ENCODE data around the gene FAM43A. TPM values are rescaled to one million over a fixed set of nuclear protein-coding genes. Genes with fewer than 3 reads are reported as not detected.

The FAM43A gene
- total and polyA plus RNA-seq, 9 of the 15 experiments (the other 6 are each of a cell fraction or from before 2014, with no cell fraction given): 0.03 to 1.2 (median 0.21) TPM

GRCh38 chr3:194647747-194648146 is 37.9 kb upstream of the FAM43A start:
- POLR2A ChIA-PET: interaction anchor here (0.8 kb wide), 1 partner anchor 11 kb away, joined by 3 read pairs; no protein-coding TSS in a partner anchor
- TF ChIP-seq, protein P1, sequence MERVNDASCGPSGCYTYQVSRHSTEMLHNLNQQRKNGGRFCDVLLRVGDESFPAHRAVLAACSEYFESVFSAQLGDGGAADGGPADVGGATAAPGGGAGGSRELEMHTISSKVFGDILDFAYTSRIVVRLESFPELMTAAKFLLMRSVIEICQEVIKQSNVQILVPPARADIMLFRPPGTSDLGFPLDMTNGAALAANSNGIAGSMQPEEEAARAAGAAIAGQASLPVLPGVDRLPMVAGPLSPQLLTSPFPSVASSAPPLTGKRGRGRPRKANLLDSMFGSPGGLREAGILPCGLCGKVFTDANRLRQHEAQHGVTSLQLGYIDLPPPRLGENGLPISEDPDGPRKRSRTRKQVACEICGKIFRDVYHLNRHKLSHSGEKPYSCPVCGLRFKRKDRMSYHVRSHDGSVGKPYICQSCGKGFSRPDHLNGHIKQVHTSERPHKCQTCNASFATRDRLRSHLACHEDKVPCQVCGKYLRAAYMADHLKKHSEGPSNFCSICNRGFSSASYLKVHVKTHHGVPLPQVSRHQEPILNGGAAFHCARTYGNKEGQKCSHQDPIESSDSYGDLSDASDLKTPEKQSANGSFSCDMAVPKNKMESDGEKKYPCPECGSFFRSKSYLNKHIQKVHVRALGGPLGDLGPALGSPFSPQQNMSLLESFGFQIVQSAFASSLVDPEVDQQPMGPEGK (CRISPR knock-in tag; IDR thresholded peaks at IDR 0.05; ENCODE audit: borderline replicate concordance): no peak
- no peak for TF ChIP-seq CREM (IDR thresholded peaks at IDR 0.05; ENCODE audit: low read depth)
- TF ChIP-seq, protein P2, sequence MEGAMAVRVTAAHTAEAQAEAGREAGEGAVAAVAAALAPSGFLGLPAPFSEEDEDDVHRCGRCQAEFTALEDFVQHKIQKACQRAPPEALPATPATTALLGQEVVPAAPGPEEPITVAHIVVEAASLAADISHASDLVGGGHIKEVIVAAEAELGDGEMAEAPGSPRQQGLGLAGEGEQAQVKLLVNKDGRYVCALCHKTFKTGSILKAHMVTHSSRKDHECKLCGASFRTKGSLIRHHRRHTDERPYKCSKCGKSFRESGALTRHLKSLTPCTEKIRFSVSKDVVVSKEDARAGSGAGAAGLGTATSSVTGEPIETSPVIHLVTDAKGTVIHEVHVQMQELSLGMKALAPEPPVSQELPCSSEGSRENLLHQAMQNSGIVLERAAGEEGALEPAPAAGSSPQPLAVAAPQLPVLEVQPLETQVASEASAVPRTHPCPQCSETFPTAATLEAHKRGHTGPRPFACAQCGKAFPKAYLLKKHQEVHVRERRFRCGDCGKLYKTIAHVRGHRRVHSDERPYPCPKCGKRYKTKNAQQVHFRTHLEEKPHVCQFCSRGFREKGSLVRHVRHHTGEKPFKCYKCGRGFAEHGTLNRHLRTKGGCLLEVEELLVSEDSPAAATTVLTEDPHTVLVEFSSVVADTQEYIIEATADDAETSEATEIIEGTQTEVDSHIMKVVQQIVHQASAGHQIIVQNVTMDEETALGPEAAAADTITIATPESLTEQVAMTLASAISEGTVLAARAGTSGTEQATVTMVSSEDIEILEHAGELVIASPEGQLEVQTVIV (CRISPR knock-in tag; IDR thresholded peaks at IDR 0.05; ENCODE audit: borderline replicate concordance): no peak
- TF ChIP-seq, protein P3, sequence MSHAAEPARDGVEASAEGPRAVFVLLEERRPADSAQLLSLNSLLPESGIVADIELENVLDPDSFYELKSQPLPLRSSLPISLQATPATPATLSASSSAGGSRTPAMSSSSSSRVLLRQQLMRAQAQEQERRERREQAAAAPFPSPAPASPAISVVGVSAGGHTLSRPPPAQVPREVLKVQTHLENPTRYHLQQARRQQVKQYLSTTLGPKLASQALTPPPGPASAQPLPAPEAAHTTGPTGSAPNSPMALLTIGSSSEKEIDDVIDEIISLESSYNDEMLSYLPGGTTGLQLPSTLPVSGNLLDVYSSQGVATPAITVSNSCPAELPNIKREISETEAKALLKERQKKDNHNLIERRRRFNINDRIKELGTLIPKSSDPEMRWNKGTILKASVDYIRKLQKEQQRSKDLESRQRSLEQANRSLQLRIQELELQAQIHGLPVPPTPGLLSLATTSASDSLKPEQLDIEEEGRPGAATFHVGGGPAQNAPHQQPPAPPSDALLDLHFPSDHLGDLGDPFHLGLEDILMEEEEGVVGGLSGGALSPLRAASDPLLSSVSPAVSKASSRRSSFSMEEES (CRISPR knock-in tag; IDR thresholded peaks at IDR 0.05): no peak
- TF ChIP-seq ZNF121 (CRISPR knock-in tag; conservative IDR thresholded peaks at IDR 0.05): no peak
- no peak for TF ChIP-seq IFI16 (CRISPR knock-in tag; IDR thresholded peaks at IDR 0.05)
- no peak for TF ChIP-seq LEF1 (IDR thresholded peaks at IDR 0.05)
- TF ChIP-seq HNRNPL (IDR thresholded peaks at IDR 0.05; ENCODE audit: low read depth, low read length): no peak
- TF ChIP-seq ZNF263 (CRISPR knock-in tag; IDR thresholded peaks at IDR 0.05; ENCODE audit: borderline replicate concordance): no peak
- TF ChIP-seq, protein P4, sequence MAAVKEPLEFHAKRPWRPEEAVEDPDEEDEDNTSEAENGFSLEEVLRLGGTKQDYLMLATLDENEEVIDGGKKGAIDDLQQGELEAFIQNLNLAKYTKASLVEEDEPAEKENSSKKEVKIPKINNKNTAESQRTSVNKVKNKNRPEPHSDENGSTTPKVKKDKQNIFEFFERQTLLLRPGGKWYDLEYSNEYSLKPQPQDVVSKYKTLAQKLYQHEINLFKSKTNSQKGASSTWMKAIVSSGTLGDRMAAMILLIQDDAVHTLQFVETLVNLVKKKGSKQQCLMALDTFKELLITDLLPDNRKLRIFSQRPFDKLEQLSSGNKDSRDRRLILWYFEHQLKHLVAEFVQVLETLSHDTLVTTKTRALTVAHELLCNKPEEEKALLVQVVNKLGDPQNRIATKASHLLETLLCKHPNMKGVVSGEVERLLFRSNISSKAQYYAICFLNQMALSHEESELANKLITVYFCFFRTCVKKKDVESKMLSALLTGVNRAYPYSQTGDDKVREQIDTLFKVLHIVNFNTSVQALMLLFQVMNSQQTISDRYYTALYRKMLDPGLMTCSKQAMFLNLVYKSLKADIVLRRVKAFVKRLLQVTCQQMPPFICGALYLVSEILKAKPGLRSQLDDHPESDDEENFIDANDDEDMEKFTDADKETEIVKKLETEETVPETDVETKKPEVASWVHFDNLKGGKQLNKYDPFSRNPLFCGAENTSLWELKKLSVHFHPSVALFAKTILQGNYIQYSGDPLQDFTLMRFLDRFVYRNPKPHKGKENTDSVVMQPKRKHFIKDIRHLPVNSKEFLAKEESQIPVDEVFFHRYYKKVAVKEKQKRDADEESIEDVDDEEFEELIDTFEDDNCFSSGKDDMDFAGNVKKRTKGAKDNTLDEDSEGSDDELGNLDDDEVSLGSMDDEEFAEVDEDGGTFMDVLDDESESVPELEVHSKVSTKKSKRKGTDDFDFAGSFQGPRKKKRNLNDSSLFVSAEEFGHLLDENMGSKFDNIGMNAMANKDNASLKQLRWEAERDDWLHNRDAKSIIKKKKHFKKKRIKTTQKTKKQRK (IDR thresholded peaks at IDR 0.05; ENCODE audit: borderline replicate concordance, low read depth, low read length): no peak
- TF ChIP-seq MED1 (CRISPR knock-in tag; IDR thresholded peaks at IDR 0.05; ENCODE audit: borderline replicate concordance): no peak
- TF ChIP-seq HOXB6 (CRISPR knock-in tag; IDR thresholded peaks at IDR 0.05; ENCODE audit: borderline replicate concordance): no peak

More at GRCh38 chr3:194647747-194648146, 37.9 kb upstream of the FAM43A start:
- no peak overlapping the region for H2AFZ ChIP-seq (ENCODE audit: low read depth, low read length)
- CTCF ChIA-PET (ENCODE audit: low intra/inter-chr PET ratio): no interaction called here
- DNase-seq (ENCODE audit: extremely low read depth in 1 of 4, low spot score in 3 of 4) (no peak), FAIRE-seq (no peak), ATAC-seq (no peak)
- no peaks in the 10 kb centered on the region for H3K79me2 ChIP-seq (ENCODE audit: control insufficient read depth, insufficient read depth, low read length)
- no peak overlapping the region for H3K4me2 ChIP-seq (ENCODE audit: insufficient read depth, low read length)
- no peaks in the 10 kb centered on the region for H3K9me3 ChIP-seq (replicated peaks; ENCODE audit: control insufficient read depth, insufficient read depth, low read depth, low read length)
- no peaks in the 10 kb centered on the region for H3K27me3 ChIP-seq (ENCODE audit: control insufficient read depth in 2 of 2, insufficient read depth in 2 of 2, low read length in 2 of 2)
- H3K9me1 ChIP-seq (ENCODE audit: control insufficient read depth, insufficient read depth, low read length): no peaks in the 10 kb centered on the region
- intact Hi-C loops (cut with micrococcal nuclease) (no loop called here), in situ Hi-C loops (cut with MboI) (no loop called here)
- H3K27ac ChIP-seq (ENCODE audit: extremely low read depth, low read depth, low read length): no peak overlapping the region
- WGBS (ENCODE audit: insufficient coverage, low coverage, missing lambda C conversion rate): 94% methylated on average over 3 of the region's 3 CpGs
- H3K4me1 ChIP-seq (replicated peaks in 1 of 2; ENCODE audit: control insufficient read depth in 2 of 2, insufficient read depth in 2 of 2, low read length in 2 of 2): no peaks in the 10 kb centered on the region
- no peaks in the 10 kb centered on the region for H4K20me1 ChIP-seq (replicated peaks; ENCODE audit: control insufficient read depth, insufficient read depth, low read length)
- peaks cover 89% of the 10 kb centered on the region for H3K36me3 ChIP-seq (ENCODE audit: control insufficient read depth, insufficient read depth, low read length)
- BruUV-seq (replicated peaks): no TSS peak
- no peak overlapping the region for H3K4me3 ChIP-seq
- H3K9ac ChIP-seq (ENCODE audit: insufficient read depth in 1 of 2, low read depth in 2 of 2, low read length in 2 of 2): no peak overlapping the region

All from K562 (cell line).